EL (cell line): ENCODE results near the gene HSP90AA1.
A peak's percentile ranks its signal among the peaks of the same experiment; 100 is the strongest.
"Not testable (repeated sequence)": the region's sequence is repeated elsewhere in the genome, so short reads cannot be mapped to it uniquely, and the experiment has no call there.

Experiments used
- DNase-seq: peaks from one replicate; pipeline ENCODE4 v3.0.0-alpha.2; 2016

The HSP90AA1 gene

DNA sequence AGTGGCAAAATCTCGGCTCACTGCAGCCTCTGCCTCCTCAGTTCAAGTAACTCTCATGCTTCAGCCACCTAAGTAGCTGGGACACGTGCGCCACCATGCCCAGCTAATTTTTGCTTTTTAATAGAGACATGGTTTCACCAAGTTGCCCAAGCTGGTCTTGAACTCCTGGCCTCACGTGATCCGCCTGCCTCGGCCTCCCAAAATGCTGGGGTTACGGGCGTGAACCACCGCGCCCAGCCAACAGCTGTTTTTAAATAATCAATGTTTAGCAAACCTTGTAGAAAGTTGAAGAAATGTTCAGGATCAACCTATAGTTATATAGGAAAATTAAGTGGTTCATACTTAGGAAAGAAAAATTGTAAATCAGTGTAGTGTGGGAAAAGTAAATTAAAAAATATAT is 6.0 kb upstream of the HSP90AA1 start:
- no peak for DNase-seq

DNA sequence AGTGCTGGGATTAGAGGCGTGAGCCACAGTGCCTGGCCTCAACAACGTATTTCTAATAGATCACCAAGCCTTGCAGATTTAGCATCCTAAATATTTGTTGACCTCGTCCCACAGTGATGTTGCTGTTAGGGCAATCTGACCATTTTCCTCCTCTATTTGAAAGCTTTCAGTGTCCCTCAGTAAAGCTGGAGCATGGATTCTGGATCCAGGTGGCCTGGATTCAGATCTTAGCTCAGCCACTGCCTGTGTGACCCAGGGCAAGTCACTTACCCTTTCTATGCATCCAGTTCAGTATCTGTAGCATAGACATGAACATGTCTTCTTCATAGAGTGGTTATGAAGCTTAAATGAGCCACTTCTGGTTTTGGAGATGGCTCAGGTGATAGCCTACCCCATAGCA is 3.9 kb upstream of the HSP90AA1 start:
- no peak for DNase-seq

DNA sequence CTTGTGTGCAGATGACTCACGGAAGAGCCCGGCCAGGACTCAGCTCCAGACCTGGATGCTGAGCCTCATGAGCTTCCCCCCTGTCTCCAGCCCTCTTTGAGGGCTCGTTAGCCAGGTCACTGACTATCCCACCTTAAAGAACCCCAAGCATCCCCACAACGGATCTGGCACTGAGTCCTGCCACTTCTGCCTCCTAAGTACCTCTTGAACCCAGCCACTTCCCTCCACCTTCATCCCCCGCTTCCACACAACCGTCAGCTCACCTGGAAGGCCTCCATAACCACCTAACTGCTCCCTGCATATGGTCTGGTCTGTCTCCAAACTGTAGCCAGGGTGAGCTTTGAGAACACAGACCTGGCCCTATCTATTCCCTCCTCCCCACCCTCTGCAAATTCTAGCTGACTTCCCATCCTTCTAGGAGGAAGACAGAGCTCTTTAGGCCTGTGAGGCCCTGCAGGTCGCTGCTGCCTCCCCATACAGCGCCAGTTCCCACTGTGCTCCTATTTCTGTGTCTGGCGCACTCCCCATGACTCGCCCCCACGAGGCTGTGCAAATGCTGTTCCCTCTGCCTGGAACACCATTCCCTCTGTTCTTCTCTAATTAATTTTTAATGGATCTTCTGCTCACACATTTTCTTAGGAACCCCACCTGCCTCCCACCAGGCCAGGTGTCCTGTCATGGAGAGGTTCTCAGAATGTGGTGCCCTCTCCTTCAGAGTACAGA is 2.9 kb upstream of the HSP90AA1 start:
- no peak for DNase-seq

DNA sequence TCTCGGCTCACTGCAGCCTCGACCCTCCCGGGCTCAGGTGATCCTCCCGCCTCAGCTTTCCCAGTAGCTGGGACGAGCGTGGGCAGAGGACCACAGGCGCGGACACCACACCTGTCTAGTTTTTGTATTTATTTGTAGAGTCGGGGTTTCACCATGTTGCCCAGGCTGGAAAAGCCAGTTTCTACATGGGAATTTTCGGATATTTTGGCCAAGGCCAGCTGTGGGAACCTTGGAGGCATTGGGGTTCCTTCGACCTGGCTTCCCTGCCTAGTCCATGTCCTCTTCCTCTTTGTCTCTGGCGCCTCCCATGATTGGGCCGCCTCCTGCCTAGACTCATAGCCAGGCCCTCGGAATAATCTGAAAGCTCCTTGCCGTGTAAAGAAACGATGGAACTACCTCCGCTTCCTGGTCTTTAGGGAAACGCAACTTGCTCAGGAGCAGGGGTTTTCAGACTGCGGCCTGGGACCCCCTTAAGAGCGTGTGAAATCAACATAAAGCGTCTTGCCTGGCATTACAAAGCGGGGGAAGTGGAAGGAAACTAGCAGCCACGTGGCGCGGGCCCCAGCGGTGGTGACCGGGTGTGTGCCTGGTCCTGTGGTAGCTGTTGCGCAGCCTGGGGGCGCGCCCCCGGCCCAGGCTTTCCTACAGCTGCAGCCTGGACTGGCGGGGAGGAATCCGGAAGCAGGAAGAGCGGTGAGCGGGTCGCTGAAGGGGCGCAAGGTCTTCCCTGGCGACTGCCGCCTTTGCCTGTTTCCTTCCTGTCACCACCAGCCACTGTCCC is 1.4 kb upstream of the HSP90AA1 start:
- peak; percentile 39 for DNase-seq

DNA sequence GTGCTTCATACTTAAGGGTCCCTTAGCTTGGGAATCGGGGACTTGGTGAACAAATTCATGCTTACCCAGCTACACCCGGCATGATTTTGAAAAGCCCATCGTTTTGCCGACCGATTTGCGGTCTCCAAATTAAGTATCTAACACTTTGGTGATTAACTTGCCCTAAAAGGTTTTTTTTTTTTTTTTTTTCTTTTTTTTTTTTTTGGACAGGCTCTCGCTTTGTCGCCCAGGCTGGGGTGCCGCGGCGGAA is 843 bp upstream of the HSP90AA1 start:
- DNase-seq = no peak

DNA sequence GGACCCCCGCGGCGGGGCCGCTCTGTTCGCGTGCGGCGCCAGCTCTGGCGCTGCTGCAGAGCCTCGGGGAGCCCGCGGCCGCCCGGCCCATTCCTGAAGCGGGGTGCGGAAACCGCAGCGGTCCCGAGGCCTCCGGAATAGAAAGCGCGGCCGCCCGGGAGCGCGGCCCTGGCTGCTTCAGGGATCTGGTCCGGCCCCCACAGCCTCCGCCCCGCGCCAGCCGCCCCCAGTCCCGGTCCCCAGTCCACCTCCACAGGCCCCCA is 204 bp downstream of the HSP90AA1 start:
- DNase-seq = no peak

DNA sequence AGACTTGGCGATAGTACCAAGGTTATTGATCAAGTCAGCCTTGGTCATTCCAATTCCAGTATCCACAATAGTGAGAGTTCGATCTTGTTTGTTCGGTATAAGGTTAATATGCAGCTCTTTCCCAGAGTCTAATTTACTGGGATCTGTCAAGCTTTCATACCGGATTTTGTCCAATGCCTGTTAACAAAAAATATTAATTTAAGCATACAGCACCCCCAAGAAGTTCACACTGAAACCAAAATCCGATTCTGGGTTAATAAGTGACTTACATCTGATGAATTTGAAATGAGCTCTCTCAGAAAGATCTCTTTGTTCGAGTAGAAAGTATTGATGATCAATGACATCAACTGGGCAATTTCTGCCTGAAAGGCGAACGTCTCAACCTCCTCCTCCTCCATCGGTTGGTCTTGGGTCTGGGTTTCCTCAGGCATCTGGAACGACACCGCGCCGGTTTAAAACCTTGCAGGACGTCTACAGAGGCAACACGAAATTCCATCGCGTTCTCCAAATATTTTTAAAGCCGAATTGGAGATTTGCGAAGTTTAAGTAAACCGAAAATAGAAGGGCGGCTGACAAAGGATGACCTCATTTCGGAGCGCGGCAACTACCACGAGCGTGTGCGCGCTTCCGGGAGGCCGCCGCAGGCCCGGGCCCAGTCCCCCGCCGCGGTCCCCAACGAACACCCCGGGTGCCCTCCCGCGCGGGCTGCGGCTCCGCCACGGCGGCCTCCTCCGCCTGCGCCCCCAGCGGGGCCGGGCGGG is 716 bp downstream of the HSP90AA1 start:
- DNase-seq = peak; percentile 57

DNA sequence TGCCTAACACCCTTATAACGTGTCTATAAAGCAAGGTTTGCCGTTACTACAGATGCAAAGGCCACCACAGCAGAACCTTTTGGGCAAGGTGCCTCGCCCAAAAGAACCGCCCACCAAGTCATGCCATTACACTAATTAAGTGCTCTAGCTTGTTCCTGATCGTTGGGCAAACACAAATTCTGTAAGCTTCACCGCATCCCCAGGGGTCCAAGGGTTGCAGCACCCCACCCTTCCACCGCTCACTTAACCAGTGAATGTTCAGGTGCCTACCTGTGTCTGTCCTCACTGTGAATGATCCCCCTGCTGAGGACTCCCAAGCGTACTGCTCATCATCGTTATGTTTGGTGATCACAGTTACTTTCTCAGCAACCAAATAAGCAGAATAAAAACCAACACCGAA is 1.4 kb downstream of the HSP90AA1 start:
- no peak for DNase-seq

DNA sequence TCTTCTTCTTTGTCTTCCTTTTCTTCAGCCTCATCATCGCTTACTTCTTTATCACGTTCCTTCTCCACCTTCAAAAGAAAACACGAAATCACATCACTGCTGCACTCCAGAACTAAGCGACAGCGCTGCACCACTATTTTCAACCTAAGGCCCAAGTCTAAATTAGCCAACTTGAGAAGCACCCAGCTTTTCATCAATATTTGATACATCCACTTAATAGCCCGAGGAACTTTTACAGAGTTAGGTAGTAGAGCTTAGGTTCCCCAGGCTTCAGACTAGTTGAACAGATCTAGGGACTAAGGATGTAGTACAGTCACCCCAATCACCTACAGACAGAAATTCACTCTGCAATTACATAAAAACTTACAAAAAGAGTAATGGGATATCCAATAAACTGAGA is 1.9 kb downstream of the HSP90AA1 start:
- DNase-seq = no peak

DNA sequence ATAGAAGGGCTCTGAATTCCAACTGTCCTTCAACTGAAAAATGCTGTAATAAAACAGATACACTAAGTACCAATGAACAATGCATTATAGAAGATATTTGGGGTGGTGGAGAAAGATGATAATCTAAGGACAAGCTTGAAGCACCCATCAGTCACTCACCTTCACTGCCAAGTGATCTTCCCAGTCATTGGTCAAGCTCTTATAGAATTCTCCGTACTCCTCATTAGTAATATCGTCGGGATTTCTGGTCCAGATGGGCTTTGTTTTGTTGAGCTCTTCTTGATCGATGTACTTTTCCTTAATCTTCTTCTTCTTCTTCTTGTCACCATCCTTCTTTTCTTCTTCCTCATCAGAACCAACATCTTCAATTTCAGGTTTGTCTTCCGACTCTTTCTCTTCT is 2.3 kb downstream of the HSP90AA1 start:
- DNase-seq = not testable (repeated sequence)

DNA sequence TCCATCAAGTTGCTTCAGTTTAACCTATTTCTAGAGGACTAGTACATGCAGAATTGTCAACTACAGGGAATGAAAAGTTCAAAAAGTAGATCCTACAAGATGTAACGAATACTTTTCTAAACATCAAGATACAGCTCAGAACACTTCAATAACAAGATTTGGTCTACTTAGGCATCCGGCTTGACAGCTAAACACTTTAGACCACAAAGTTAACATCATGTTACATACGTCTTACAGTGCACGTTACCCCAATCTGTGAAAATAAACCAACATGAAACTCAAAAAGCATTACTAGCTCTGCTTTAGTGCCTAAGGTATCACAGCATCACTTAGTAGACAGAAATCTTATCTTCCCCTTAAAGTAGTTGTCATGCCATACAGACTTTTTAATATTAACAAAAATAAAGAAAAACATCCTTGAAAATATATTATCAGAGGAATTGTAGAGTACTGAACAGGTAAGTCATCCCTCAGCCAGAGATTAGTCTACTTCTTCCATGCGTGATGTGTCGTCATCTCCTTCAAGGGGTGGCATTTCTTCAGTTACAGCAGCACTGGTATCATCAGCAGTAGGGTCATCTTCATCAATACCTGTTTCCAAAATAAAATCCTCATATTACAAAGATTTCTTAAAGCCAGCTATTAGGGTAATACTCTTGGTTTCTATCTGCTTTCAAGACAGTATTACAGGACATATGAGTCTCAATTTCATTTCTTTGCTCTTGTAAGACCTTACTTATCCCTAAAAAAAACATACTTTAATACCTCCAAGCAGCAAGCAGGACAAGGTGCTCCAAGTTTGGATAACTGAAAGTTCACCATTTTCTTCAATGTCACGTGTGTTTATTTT is 5.4 kb downstream of the HSP90AA1 start:
- no peak for DNase-seq

DNA sequence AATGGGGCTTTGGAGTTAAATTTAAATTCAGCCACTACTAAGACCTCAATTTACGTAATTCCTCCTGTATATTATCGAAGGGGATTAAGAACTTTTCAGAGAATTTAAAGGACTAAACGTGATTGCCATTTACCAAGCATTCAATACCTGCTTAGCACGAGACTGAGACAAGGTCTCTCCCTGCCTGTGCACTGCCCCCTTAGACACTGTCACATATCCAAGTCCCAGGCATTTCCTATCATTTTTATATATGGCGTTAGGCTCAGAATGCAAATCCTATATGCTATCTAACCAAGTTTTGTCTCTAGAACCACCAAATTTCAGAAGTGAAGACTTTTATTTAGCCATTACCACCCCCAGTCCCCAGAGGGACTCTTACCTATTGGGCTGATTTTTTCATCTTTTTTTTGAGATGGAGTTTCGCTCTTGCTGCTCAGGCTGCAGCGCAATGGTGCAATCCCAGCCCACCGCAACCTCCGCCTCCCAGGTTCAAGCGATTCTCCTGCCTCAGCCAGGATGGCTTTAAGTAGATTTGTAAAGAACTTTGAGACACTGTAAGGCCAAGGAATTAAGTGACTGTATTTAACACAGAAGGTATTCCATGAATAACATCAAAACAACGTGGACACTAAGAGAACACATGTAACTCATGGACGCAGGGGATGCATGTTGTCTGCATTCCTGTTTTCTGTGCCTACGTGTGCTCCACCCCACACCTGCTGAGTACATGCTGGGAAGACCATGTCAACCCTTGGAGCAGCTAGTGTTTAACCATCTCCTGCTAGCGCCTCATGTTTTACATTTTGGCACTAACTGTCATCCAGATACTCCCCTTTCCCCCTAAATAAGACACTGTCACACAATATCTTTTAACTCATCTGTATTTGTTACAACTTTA is 6.4 kb downstream of the HSP90AA1 start:
- no peak for DNase-seq

DNA sequence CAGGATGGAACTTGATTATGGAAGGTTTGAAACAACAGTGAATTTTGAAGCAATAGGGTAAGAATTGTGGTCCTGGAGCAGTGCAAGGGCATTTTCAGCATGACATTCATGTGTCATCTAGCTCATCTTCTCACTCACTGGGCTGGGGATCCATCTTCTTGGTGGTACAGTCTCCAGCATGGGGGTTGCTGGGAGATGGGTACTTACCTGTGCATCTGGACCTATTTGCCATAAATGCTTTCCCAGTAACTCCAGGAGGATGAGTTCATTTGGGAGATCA is 7.2 kb downstream of the HSP90AA1 start:
- no peak for DNase-seq

DNA sequence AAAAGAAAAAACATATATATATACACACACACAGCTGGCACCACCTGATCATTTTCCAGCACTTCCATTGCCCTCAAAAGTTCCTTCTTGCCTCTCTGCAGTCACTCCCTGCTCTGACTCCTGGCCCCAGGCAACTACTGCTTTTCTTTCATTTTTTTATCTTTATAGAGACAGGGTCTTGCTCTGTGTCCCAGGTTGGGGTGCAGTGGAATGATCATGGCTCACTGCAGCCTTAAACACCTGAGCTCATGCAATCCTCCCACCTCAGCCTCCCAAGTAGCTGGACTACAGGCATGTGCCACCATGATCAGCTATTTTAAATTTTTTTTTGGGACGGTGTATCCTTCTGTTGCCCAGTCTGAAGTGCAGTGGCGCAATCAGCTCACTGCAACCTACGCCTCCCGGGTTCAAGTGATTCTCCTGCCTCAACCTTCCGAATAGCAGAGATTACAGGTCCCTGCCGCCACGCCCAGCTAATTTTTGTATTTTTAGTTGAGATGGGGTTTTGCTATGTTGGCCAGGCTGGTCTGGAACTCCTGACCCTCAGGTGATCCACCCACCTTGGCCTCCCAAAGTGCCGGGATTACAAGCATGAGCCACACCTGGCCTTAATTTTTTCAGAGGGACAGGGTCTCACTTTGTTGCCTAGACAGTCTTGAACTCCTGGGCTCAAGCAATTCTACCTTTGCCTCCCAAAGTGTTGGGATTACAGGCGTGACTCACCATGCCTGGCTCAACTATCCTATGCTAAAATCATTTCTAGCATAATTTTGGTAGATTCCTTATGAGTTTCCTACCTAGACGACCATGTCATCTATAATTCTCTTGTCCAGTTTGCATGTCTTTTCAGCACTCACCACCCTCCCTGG is 7.8 kb downstream of the HSP90AA1 start:
- no peak for DNase-seq

DNA sequence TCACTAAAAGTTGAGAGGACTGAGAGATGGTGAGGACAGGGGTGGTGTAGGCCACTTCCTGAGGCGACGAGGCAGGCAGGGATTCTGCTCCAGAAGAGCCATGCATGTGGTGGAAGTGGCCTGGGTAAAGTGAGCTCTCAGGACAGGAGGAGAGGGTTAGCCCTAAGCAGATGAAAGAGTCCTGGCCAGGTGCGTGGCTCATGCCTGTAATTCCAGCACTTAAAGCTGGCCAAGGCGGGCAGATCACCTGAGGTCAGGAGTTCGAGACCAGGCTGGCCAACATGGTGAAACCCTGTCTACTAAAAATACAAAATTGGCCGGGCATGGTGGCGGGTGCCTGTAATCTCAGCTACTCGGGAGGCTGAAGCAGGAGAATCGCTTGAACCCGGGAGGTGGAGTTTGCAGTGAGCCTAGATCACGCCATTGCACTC is 8.5 kb downstream of the HSP90AA1 start:
- not testable (repeated sequence) for DNase-seq

DNA sequence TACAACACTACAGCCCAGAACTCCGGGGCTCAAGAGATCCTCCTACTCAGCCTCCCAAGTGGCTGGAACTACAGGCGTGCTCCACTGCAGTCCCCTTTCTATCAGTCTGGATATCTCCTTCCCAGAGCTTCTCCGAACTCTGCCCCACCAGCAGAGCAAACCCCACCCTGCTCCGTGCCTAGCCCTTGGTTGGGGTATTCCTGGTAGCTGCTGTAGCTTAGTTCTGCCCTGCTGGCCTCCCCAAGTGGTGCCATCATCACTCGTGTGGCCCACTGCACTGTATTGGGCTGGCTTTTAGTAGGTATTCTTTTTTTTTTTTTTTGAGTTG is 9.5 kb downstream of the HSP90AA1 start:
- DNase-seq = no peak

DNA sequence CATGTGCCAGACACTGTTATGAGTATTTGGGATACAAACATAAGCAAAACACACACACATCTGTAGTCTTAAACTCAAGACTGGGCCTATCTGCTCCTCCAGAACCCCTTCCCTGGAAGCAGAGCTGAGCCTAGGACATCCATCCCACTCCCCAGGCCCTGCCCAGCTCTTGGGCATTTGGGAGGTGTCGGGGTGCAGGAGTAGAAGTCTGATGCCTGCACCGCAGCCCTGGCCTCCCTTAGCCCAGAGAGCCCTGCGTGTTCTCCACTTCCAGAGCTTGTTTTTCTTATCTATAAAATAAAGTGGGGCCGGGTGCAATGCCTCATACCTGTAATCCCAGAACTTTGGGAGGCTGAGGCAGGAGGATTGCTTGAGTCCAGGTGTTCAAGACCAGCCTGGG is 11.7 kb downstream of the HSP90AA1 start:
- no peak for DNase-seq

DNA sequence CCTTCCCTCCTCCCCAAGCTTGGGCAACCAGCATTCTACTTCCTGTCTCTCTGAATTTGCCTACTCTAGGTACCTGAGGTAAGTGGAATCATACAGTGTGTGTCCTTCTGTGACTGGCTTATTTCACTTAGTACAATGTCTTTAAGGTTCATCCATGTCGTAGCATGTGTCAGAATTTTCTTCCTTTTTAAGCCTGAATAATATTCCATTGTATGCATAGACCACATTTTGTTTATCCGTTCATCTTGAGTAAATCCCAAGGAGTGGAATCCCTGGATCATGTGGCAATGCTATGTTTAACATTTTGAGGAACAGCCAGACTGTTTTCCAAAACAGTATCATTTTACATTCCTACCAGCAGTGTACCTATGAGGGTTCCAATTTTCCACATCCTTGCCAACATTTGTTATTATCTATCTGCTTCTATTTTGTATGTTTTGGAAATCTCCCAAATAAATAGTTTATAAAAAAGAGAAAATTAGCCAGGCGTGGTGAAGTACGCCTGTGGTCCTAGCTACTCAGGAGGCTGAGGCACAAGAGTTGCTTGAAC is 12.4 kb downstream of the HSP90AA1 start:
- no peak for DNase-seq

DNA sequence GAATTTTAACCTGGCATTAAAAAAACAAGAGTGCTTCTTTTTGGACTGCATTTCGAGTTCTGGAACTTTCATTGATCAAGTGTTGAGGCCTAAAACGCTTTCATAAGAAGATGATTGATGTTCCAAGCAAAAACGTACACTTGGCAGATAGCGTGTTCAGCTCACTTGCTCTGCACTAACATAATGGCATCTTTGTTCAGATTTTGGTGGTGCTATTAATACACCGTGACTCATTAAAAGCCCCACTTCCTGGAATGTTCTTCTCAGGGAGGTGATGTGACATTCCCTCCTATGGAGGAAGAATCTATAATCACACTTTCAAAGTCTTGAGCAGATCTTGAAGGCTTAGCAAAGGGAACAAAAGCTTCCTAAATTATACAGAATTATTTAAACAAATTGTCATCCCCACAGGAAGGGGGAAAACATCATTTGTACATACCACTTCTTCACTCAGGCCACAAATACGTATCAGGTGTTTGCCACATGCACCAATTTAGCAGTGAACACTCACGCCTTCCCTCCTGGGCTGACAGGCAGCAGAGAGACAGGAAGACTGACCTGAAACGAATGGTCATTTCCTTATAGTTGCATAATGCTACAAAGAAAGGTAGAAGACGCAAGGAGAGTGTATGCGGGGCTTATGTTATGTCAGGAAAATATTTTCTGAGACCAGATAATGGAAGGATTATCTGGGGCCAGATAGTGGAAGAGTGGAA is 15.4 kb downstream of the HSP90AA1 start:
- peak; percentile 61 for DNase-seq

DNA sequence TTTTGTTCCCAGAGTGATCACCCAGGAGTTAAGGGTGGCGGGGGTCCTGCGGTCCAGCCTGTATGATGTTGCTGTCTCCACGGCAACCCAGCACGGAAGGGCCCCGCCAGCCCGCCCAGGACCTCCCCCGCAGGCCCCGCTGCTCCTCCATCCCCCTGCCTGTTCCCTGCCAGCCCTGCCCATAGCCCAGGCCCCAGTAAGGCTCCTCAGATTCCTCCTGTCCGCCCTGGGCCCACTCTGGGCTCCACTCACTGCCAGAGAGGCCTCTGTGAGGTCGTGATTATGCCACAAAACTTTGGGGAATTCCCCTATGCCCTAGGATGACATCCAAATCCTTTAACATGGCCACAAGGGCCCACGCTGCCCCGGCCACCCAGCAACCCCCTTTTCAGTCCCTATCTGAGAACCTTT is 20.8 kb downstream of the HSP90AA1 start:
- DNase-seq = no peak

DNA sequence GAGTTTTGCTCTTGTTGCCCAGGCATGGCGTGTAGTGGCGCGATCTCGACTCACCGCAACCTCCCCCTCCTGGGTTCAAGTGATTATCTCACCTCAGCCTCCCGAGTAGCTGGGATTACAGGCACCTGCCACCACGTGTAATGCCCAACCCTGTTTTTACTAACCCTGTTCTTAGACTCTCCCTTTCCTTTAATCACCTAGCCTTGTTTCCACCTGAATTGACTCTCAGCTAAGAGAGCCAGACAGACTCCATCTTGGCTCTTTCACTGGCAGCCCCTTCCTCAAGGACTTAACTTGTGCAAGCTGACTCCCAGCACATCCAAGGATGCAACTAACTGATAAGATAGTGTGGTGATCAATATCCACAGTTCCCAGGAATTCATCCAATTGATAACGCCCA is 22.3 kb downstream of the HSP90AA1 start:
- DNase-seq = not testable (repeated sequence)
